Eye (tissue), 1 donor: ENCODE results near the gene TENM3.

ENCODE experiments used
- DNase-seq: peaks from one replicate; pipeline ENCODE4 v3.0.0-alpha.2; 2015

TENM3 gene

DNA sequence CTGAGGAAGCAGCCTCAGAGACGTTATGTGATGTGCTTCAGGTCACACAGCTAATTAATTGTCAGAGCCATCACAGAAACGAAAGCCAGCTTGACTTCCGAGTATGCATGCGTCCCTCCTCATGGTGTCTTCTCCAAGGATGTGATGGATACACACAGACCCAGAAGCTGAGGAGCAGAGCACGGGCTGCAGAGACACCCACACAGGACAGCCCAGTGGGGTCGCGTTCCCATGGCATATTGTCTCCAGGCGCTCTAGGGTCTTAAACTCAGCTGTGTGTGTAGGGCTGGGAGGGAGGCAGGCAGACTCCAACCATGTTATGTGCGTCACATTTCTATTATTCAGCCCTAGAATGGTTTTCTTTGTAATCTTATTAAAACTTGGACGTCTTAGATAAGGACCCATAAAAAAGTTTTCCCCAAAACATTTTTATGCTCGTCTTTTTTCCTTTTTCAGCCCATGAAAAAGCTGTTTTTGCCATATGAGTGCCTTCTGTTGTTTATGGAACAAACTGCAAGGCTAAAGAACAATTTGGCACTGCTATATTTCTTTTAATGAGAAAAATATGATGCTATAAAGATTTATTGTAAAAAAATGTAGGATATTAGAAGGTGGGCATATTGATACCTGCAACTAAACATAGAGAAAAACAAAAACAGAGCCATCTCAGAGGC, 48.5 kb downstream of the TENM3 start:
- DNase-seq: no peak

DNA sequence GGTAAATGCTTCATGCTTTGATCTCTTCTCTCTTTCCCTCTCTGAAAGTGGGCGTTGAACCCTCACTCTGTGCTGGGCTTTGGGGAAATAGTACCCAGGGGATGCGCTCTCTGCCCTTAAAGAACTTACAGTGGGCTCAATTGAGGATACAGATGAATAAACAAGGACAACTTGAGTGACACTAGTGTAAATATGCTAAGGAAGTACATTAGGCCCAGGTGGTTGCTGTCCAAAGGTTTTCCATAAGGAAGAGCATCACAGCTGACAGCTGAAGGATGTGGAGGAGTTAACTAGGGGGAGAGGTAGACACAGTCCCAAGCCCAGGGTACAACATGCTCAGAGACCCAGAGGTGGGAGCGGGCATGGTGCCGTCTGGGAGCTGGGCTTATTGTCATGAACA, 49.4 kb downstream of the TENM3 start:
- no peak for DNase-seq

DNA sequence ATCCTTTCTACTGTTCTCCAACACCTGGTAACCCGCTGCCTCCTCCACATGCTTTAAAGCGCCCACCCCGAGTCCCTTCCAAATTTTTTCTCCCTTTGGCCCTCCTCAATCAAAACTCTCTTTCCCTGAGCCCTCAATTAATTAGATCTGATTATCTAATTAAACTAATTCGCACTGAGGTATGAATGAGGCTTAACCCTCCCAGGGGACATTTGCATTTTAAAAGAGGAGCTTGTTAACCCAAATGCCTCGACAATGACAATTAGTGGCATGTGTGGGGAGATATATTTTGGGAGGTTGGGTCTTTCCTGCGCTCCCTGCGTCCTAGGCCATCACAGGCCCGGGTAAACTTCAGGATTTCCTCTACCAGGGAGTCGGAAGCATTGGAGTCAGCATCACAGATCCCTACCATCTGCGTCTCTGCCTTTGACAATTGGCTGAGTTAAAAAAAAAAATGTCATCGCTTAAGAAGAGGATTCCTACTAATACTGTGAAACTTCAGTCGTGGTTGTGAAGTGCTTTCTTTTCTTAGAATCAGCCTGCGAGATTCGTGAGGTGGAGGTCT, 50.6 kb downstream of the TENM3 start:
- no peak for DNase-seq

DNA sequence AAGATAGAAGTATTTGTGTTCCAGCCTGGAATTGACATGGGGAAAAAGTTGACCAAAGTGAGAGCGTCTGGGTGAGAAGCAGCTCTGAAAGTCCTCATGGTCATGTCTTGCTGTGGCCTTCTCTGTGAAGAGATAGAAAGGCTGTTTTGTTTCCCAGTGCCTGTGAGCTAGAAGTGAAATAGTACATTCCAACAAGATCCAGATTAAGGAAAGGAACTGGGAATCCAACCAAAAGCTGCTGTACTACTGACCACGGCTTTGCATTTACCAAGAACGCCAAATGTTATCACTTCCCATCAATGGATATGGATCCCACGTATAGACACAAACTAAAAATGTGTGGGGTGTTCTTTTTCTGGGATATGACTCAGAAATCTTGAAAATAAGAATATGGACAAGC, 51.2 kb downstream of the TENM3 start:
- no peak for DNase-seq

DNA sequence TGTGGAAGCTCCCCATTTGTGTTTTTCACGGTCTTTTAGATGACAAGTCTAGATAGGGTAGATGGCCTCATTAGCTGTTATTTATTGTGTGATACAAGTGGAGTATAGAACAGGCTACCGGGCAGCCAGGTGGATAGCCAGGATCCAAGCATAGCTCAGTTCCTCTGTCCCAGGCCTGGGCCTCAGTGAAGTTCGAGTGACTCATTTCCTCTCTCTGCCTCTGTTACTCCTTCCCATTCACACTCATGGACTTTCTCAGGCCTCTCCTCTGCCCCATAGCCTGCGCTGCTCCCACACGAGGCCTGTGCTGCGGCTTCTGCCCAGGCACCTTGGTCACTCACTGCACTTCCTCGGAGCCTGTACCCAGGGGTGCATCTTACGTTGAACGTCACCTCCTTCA, 54.5 kb downstream of the TENM3 start:
- DNase-seq: no peak

DNA sequence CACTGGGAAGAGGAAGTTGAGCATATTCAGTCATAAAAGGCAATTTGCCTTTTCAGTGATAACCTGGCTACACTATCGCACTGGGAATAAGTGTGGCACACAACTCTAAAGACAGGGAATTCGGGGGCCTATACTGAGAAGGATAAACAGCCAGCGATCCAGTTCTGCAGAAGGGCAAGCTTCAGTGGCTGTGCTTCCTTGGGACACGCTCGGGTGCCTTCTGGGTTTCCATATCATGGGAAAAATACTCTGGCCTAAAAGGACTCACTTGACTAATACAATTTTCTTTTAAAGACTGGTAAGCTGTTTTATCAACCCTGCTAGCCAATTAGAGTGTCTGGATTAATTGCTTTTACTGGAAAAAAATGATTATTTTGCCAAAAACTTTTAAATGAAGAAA, 58.5 kb downstream of the TENM3 start:
- DNase-seq: no peak

DNA sequence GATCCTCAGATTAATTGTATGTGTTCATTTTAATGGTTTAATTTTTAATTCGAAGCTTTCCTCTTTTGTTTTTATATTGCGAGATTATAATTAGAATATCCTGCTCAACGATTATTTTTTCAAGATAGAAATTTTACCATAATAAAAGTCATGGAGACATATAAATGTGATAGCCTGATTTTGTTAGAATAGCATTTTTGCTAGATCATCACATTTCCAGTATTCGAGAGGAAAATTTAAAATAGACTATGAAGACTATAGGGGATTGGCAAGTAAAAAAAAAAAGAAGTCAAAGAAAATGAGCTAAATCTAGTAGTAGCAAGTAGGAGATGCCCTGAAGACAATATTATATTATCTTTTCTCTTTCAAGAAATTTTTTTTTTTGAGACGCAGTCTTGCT, 60.6 kb downstream of the TENM3 start:
- no peak for DNase-seq

DNA sequence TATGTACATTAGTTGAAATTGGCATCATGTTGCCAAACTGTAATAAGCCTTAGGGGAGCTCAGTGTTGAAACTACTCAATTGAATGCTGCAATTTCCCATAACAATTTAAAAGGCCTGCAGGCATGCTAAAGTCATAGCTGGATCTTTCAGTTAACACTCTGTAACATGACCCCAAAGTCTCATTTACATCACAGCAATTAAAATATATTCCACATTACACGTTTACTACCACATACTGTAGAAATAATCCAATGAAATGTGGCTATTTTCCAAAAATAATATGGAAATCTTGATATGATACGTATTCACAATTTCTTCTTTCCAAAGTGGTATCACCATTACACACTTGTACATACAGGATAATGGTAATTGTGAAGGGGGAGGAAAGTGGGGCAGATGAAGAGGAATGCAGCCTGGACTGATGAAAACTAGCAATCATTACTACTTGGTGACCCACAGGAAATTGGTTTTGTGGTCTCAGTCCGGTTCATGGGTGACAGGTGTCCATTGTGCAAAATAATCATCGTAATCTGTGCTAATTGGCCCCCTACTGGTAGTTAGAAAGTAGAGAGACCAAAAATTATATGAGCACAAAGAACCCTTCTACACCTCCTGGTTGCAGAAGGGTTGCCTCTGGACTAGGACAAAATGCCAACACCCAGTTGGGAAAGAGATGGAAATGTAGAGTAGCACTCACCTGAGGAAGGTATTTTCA, 63.7 kb downstream of the TENM3 start:
- DNase-seq: peak; percentile 87

DNA sequence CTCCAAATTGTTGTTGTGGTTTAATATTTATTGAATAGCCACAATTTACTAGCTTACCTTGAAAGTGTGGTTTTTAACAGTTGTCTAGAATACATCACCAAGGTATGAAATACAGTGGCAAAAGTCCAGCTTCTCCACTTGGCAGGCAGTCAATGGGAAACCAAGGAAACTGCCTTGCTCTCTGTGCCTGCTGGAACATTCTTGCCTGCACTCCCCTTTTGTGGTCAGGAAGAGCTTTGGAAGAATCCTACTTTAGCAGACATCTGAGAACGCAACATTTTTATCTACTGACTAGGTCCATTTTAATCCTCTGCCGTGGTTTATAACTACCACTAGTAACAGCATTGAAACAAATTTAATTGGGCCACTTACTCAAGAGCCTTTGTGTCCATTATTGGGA, 64.5 kb downstream of the TENM3 start:
- no peak for DNase-seq

DNA sequence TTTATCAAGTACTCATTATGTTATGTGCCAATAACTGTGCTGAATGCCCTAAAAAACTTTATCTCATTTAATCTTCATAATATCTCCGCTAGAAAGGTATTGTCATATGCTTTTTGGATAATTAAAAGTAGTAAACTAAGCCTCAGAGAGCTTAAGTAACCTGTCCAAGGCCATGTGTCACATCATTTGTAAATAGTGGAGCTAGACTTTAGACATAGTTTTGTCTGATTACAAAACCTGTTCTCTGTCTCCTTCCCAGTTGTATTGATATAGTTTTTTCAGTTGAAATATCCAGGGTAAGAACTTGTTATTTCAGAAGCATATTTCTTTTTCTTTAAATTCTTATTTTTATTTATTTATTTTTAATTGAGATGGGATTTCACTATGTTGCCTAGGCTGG, 66.7 kb downstream of the TENM3 start:
- DNase-seq: no peak

DNA sequence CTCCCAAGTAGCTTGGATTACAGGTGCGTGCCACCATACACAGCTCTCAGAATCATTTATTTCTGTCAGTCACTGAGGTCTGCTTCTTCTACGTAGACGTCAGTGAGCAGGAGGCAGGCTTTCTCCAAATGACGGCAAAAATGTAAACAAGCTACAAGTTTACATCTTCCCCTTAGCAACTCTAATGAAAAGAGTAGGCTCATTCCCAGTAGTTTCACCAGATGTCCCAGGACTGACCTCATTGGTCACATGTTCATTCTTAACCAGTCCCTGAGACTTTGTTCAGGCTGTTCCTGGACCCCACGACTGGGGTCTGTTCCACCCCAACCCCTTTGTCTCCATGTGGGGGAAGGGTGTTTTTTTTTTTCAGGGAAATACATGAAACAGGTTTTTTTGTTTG, 67.1 kb downstream of the TENM3 start:
- DNase-seq: no peak

DNA sequence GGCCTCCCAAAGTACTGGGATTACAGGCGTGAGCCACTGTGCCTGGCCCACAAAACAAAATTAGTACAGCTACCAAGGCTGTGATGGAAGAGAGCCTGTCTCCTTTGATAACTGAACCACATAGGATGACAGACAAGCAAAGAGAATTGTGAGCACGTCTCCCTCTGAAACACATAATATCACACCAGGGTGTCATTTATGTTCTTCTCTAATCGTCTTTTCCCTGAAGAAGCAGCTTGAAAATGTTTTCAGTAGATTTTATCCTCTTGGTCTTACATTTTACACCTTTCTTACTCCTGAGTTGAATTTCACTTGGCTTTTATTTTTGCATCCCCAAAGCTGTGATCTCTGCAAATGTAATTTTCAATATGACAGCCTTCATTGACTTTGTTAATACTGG, 67.8 kb downstream of the TENM3 start:
- no peak for DNase-seq

DNA sequence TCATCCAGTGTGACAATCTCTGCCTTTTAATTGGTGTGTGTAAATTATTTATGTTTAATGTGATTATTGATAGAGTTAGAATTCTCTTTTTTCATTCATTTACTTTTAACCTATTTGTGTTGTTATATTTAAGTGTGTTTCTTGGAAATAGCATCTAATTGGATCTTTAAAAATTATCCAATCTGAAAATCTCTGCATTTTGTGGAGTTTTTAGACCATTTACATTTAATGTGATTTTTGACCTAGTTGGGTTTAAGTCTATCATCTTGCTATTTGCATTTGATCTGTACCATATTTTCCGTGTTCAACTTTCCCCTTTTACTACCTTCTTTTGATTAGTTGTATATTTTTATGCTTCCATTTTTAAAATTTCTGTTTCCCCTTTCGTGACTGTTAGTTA, 71.3 kb downstream of the TENM3 start:
- DNase-seq: no peak

DNA sequence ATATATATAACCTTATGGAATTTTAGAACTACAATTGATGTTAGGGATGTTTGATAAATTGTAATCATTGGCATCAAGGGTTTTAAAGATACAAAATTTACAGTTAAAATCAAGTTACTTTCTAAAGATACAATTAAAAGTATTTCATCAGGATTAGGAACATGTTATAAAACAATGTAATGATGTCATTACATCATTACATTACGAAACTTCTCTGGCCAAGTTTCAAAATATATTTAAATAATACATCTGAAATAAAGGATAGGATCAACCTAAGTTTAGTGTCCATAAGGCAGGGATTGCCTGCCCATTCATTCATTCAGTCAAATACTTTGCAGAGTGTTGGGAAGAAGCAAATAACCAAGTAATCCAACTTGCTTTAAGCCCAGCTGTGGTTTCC, 75.1 kb downstream of the TENM3 start:
- no peak for DNase-seq

DNA sequence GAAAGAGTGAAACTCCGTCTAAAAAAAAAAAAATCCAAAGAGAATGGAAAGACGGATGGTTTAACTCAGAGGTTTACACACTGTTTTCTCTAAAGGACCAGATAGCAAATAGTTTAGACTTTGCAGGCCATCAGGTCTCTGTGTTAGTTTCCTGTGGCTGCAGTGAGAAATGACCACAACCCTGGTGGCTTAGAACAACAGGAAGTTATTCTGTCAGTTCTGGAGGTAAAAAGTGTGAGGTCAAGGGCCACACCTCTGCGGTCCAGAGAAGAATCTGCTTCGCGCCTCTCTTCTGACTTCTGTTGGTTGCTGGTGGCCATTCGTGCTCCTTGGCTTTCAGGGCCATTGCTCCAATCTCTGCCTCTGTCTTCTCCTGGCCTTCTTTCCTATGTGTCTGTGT, 76.9 kb downstream of the TENM3 start:
- no peak for DNase-seq

DNA sequence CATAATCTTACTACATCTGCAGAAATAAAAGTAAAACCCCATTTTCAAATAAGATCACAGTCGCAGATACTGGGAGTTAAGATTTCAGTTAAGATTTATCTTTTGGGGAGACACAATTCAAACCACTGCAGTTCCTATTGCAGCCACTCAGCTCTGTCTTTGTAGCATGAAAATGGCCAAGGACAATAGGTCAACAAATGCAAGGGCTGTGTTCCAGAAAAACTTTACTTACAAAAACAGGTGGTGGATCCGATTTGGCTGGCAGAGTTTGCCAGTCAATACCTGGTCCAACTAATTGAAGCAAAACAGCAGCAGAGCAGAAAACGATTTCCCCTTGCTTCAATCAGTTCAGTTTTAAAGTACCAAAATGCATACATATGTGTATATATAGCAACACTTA, 77.4 kb downstream of the TENM3 start:
- DNase-seq: no peak

DNA sequence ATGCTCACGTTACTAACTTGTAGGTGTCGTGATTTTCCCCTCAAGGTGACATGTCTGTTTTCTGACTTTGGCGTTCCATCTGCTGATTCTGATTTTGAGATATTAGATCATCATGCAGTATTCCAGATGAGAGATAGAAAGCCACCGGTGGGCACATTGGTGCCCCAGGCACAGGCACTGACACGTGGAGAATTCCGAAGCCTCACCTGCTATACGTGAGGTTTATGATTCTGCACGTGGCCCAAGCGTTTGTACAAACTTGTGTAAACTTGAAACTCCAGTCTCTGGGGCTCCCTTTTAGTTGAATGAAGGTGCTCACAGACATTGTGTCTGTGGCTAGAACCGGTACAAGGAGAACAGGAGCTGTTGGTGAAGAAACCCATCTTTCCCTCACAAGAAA, 81.1 kb downstream of the TENM3 start:
- DNase-seq: no peak

DNA sequence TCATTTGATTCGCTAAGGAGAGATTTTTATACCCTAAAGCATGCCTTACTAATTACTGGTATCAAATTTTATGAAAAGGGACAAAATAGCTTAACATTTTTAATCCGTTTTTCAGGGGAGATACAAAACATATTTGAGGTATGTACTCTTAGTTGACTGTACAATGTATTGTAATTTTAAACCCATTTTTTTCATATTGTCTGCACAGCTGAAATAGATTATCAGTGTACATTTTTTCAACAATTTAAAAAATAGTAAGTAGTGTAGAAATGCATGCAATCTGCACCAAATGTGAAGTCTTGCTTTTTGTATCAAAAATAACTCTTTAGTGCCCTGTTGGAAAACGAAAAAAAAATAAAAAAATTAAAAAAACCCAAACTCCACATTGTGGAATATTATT, 82.2 kb downstream of the TENM3 start:
- peak; percentile 31 for DNase-seq

DNA sequence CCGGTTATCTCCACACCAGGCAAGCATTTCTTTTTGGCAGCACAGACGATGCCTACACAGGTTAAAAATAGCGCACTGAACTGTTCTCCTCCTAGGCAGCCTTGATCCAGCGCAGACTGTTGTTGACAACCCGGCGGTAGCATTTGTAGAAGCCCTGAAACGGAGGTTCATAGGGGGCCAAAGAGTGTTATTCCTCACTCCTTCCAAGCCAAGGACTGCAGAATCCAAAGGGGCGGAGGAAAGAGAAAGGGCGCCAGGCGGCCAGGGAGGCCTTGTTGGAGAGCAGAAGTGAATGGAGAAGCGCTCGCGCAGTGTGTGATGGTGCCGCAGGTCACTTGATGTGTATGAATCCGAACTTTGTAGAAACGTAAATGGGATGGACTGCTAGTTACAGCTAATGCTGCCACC, 82.7 kb downstream of the TENM3 start:
- no peak for DNase-seq

DNA sequence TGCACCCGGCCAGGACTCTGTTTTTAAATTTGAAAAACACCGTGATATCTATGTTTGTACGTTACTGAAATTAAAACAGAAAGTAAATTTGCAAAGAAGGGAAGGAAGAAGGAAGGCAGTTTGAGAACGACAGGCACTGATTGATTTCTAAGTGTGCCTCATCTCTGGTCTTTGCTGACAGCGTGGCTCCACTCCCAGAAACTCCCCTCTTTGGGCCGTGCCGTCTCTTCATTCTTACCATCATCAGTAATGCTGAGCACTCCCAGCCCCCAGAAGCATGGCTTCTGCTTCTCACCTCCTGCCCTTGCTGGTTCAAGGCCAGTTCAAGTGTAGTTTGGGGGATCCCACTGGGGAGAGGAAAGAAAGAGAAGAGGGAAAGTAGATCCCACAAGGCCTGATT, 85.3 kb downstream of the TENM3 start:
- no peak for DNase-seq

DNA sequence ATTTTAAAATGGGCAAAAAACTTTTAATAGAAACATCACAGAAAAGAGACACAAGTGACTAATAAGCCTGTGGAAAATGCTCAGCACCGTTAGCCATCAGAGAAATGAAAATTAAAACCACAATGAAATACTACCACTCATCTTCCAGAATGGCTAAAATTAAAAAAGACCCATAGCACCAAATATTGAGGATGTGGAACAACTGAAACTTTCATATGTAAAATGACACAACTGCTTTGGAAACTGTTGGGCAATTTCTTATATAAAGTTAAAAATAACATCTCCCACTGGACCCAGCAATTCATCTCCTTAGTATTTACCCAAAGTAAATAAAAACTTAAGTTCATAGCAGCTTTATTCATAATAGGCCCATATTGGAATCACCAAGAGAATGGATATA, 94.2 kb downstream of the TENM3 start:
- DNase-seq: no peak

DNA sequence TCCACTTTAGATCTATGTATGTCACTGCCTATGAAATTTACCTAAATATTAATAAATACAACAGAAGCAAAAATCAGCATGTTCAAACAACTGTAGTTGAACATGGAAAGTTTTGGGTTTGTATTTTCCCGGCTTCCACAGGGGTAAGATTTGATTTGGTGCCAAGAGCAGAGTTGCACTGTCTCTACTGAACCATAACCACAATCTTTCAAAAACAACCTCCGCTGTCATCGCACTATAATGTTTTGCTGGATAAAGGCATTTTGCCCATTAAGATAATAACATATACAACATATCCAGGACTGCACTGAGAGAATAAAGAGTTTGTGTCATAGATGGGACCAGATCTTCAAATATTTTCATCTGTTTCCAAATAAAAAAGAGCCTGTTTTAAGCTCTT, 94.9 kb downstream of the TENM3 start:
- no peak for DNase-seq

DNA sequence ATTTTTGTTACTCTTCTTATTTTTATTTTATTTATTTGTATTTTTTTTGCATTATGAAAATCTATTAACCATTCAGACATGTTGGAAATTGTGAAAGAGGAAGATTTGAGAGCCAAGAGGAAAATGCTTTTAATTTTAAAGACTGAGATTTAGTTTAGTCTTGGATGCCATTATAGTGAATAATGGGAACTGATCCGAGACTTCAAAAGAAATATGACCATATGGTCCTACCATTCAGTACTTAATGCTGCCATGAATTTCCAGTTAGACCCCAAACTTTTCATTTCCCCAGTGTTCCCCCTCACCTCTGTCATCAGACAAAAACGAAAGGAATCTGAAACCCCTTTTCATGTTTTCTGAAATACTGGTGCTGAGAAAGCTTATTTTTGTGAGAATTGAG, 95.5 kb downstream of the TENM3 start:
- no peak for DNase-seq

DNA sequence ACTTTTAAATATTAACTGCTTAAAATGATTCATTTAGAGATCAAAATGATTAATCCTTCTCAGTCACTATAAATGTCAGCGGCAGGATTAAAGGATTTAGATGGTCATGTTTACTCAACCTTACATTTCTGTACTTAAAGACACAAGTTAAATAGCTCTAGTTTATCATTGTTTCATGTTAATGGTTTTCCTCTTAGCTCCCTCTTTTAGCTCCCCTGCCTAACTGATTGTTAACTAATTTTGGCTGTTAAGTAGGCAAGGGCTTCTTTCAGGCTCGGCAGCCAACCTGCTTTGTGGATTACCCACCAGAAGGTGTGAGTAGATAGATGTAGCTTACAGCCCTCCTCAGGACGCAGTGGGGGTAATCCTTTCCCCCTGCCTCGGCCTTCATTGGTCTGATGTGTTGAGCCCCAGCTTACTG, 96.0 kb downstream of the TENM3 start:
- DNase-seq: no peak

DNA sequence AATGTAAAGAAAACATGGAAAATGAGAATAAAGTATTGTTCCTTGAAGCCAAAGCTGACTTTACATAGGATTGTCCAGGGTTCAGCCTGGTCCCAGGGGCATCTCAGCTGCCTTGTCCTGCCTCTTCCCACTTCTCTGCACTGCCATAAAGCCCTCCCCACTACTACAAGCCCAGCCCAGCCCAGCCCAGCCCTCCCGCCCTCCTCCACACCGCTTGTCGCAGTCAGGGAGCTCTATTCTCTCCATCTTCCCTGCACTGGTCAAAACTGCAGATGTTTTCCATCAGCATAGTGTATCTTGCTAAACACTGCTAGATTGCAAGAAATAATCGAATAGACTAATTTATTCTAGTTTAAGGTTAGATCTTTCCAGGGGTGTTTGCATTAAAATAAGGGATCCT, 100.3 kb downstream of the TENM3 start:
- DNase-seq: no peak
